Frontal cortex (tissue), 4 donors: ENCODE measurements around the gene CCNE1. TPM values are rescaled to one million over a fixed set of nuclear protein-coding genes. Genes with fewer than 3 reads are reported as not detected.

Source experiments
- DNase-seq, 2 donors: peaks; one replicate each; pipeline ENCODE4 v3.0.0; 2012; ENCODE audit warnings: low spot score in 2 of 2
- FAIRE-seq: peaks from 2 replicates; lab custom pipeline; 2012; peaks lifted over from hg19 to GRCh38; lab: Jason Lieb, UNC
- total RNA-seq: library from RNA; depleted of rRNA; stranded (reverse); fragments of >200 nt; gene quantifications from one replicate; pipeline ENCODE4 v1.2.3, GENCODE V29; 2014
- donor health status: control.
- donor health status: control.
- donor health status: control.

CCNE1 gene
- total RNA-seq, 1 donor from 2014 or later, result 1.6 TPM

GRCh38 chr19:29866011-29866410 is 54.2 kb downstream of the CCNE1 start:
- FAIRE-seq (no peak), DNase-seq (no peak)

- FAIRE-seq (no peak), DNase-seq (no peak)
Measured at GRCh38 chr19:29867984-29868383, 56.2 kb downstream of the CCNE1 start.

GRCh38 chr19:29871143-29871542 is 59.4 kb downstream of the CCNE1 start:
- FAIRE-seq, result no peak
- DNase-seq, result no peak

GRCh38 chr19:29872224-29872731 is 60.5 kb downstream of the CCNE1 start:
- no peak for FAIRE-seq
- DNase-seq, result peak; percentile 50 to 61

GRCh38 chr19:29873024-29873800 is 61.4 kb downstream of the CCNE1 start:
- FAIRE-seq (no peak), DNase-seq (peak; percentile 83 to 84)

Other genes starting within 250 kb of the CCNE1 start
- 35.5 TPM for gene POP4, start 205.7 kb upstream of the CCNE1 start, total RNA-seq
- 2.0 TPM for gene PLEKHF1, start 146.5 kb upstream of the CCNE1 start, total RNA-seq
- 41.2 TPM for gene C19orf12, start 96.7 kb upstream of the CCNE1 start, total RNA-seq
- gene URI1, start 130.2 kb downstream of the CCNE1 start, total RNA-seq, result 117 TPM